GM10266 (cell line): Measurements from ENCODE around the gene EGFR.

Source experiments
- DNase-seq: peaks from one replicate; pipeline ENCODE4 v3.0.0; 2012; ENCODE audit errors: extremely low spot score
- TF ChIP-seq, protein P1 (sequence below): IDR thresholded peaks from 2 replicates; pipeline ENCODE4 v1.5.1; 2012; ENCODE audit warnings: mild to moderate bottlenecking, low read depth; ENCODE audit not compliant: control insufficient read depth, insufficient read depth; ENCODE audit errors: missing control alignments

EGFR gene

DNA sequence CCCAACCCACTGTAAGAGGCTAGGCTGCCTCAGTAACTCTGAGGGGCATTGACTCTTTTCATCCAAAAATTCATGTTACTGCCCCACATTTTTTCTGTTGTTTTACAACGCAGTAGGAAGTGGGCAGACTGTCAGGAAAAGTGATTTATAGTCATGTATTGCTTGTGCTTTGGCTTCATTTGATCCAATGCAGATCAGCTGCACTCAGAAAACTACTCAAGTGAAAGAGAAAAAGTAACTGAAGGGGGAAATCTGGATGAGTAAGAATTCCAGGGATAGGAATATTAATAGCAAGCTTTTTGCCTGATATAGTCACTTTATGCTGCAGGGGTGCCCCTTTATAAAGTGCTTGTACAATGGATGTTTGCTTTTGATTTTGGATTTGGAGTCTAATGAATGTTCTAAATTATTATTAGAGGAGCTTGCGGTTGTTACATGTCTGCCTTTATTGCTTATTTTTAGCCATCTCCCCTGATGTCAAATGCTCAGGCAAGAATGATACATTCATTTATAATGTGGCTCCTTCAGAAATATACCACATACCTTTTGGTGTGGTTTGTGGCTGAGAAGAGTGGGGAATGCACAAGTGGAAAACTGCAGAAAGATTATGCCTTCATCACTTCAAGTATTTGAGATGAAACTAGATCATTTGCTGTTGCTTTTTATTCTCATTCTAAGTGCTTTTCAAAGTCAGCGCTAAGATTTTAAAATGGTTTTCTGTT lies 86.1 kb downstream of the EGFR start:
- no peak for DNase-seq
- TF ChIP-seq, protein P1, sequence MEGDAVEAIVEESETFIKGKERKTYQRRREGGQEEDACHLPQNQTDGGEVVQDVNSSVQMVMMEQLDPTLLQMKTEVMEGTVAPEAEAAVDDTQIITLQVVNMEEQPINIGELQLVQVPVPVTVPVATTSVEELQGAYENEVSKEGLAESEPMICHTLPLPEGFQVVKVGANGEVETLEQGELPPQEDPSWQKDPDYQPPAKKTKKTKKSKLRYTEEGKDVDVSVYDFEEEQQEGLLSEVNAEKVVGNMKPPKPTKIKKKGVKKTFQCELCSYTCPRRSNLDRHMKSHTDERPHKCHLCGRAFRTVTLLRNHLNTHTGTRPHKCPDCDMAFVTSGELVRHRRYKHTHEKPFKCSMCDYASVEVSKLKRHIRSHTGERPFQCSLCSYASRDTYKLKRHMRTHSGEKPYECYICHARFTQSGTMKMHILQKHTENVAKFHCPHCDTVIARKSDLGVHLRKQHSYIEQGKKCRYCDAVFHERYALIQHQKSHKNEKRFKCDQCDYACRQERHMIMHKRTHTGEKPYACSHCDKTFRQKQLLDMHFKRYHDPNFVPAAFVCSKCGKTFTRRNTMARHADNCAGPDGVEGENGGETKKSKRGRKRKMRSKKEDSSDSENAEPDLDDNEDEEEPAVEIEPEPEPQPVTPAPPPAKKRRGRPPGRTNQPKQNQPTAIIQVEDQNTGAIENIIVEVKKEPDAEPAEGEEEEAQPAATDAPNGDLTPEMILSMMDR, result no peak

DNA sequence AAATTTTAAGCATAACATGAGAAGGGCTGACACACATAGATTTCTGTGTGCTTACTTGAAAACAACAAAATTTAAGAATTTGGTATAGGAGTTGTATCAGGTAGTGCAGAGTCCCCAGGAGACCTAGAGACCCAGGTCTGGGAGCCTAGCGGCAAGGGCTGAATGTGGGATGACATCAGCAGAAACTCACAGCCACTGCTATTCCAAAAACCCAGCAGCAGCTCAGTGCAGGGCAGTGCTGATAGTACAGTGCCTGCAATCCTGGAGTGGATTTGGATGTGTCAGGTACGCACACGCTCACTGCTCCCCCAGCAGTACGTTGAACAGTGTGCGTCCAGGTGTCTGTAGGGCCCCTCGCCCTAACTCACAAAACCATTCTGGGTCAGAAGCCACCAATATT lies 87.1 kb downstream of the EGFR start:
- DNase-seq, result no peak
- TF ChIP-seq, protein P1, result no peak

DNA sequence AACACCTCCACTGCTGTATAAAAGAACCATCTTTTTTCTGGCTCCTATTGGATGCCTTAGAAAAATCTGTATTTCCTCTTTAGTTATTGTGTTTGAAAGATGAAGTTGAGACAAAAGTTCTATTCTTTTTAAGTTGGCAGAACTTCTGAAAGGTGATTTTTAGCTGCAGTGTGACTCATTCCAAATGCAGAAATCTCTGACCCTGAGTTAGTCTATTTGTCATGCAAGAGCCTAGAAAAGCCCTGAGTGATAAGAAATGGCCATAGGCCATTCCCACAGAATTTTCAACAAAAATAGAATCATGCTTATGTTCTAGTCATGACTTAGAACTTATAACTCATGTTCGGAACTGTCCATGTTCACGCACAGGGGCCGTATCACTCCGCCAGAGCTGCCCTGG lies 89.1 kb downstream of the EGFR start:
- TF ChIP-seq, protein P1, result no peak
- DNase-seq, result no peak

DNA sequence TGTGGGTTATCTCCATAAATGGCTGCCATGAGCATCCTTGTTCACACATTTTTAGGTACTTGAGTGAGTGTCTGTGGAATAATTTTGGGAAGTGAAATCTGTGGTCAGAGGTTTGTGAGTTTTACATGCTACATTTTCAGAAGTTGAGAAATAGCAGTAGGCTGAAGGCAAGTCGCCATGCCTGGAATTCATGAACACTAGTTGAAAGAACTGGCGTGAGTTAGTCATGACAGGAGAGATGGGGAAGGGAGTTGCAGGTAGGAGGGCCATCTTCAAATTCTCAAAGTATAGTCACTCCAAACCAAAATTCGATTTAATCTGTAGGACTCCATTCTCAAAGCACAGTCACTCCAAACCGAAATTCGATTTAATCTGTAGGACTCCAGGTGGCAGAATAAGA lies 89.6 kb downstream of the EGFR start:
- DNase-seq, result no peak

DNA sequence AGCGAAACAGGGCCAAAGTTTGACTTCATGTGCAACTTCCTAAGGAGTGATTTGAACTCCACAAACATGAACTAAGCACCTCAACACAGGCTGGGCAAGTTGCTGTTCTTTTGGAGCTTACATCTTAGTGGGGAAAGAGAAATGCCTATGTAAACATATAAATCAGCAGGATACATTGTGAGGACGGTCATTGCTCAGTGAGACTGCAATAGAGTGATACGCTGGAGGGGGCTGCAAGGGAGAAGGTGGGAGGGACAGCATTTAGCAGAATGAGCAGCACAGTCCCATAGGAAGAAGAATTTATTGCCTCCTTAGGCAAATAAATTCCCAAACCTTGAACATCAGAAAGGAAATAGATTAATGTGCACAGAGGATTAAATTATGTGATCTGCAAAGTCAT lies 90.0 kb downstream of the EGFR start:
- no peak for DNase-seq
- TF ChIP-seq, protein P1, result no peak

More for the DNA sequence above, 89.6 kb downstream of the EGFR start:
- TF ChIP-seq, protein P1, result no peak

DNA sequence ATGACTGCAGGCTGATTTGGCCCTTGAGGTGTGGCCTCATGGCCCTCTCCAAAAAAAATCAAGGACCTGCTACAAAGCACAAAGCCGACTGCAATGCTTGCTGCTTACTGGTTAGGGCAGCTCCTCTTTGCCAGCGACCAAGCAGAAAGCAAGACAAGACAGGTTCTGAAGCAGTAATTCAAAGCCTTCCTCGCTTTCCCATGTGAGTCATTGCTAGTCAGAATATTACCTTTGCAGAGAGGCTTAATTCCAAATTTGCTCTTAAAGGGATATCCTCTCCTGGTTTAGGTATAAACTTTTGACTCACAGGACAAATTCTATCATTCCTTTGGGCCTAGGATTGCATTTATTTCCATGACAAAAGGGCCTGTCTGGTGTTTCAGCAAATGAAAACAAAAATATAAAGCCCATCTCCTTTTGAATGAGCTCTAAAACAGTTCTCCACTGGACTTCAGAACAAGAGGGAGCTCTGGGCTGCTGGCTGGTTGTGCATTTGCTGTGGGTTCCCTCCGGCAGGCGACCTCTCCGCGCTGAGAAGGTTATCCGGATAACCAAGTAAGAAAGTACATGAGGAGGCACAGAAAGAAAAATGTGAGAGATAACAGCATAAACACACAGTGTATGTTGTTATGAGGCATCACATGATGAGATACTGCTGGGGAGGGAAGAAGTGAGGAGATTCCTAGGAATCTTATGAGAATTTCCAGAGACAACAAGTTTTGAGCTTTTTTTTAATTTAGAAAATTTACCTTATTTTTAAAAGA lies 90.8 kb downstream of the EGFR start:
- TF ChIP-seq, protein P1, result no peak

More for the DNA sequence above, 90.8 kb downstream of the EGFR start:
- DNase-seq, result no peak
